Bronchial epithelial cell (primary cell): ENCODE results near the gene GDPD2. TPM values are rescaled to one million over a fixed set of nuclear protein-coding genes. Genes with fewer than 3 reads are reported as not detected.

Source experiments
- DNase-seq: peaks from one replicate; pipeline ENCODE4 v3.0.0-alpha.2; 2010; ENCODE audit warnings: low read depth
- FAIRE-seq: peaks from 2 replicates; lab custom pipeline; 2011; peaks lifted over from hg19 to GRCh38; lab: Jason Lieb, UNC
- H3K27me3 ChIP-seq: 2 replicates; pipeline ENCODE4 v1.5.1; 2011; ENCODE audit warnings: low read length; ENCODE audit not compliant: control insufficient read depth, insufficient read depth
- H3K36me3 ChIP-seq: 2 replicates; pipeline ENCODE4 v1.5.1; 2011; ENCODE audit warnings: low read length; ENCODE audit not compliant: control insufficient read depth, insufficient read depth
- H3K4me3 ChIP-seq: 2 replicates; pipeline ENCODE4 v1.5.1; 2011; ENCODE audit warnings: mild to moderate bottlenecking, low read depth, low read length, control low read depth
- CTCF ChIP-seq: IDR thresholded peaks from 2 replicates; pipeline ENCODE4 v1.5.1; 2011; ENCODE audit warnings: mild to moderate bottlenecking, moderate library complexity, low read length, control low read depth, inconsistent platforms; ENCODE audit not compliant: insufficient read depth, severe bottlenecking
- total RNA-seq: library from RNA; depleted of rRNA; stranded (reverse); fragments of >200 nt; gene quantifications from 2 replicates; pipeline ENCODE4 v1.2.1, GENCODE V29; 2014

GDPD2 gene
- total RNA-seq, 1 donor from 2014 or later = not detected

- no peak for FAIRE-seq
Measured at GRCh38 chrX:70478526-70479245, 55.6 kb downstream of the GDPD2 start.

DNA sequence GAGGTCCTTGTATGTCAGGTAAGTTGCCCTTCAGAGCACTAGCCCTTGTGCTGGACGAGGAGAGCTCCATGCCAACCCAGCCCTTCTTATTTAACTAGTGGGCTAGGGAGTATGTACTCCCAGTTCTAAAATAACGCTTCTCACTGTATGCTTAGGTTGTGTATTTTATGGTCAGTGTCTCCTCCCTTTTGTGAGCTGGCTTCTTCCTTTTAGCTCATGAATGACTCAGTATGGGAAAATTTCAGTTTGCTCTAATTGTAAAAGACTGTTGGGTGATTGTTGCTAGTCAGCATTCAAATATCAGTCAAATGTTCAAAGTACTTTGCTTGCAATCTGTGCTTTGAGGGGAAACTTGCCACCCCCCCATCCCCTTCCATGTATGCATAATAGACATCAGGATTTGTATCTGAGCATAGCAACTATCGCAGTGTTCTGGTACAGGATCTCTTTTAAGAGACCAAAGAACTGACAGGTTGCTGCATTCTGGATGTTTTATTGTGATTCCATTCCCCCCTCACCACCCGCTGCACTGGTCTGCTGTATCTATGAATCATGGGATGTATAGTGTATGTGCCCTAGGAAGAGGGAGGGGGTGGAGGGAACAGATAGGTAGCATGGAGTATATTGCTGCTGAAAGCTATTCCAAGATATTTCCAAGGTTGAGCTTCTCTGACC lies 56.3 kb downstream of the GDPD2 start:
- DNase-seq (peak; percentile 78), FAIRE-seq (peak; percentile 94)
- no peak for TF ChIP-seq CTCF
- Histone ChIP-seq H3K36me3 (no peaks in the 10 kb centered on the region), H3K27me3 (no peaks in the 10 kb centered on the region), H3K4me3 (no peak overlapping the region)

More at GRCh38 chrX:70478526-70479245, 55.6 kb downstream of the GDPD2 start:
- DNase-seq = no peak
- H3K27me3 ChIP-seq = no peaks in the 10 kb centered on the region
- TF ChIP-seq CTCF = no peak
- H3K4me3 ChIP-seq = no peak overlapping the region
- H3K36me3 ChIP-seq = no peaks in the 10 kb centered on the region

GRCh38 chrX:70479922-70480659 lies 57.0 kb downstream of the GDPD2 start:
- H3K36me3 ChIP-seq = no peaks in the 10 kb centered on the region
- H3K27me3 ChIP-seq = no peaks in the 10 kb centered on the region
- DNase-seq (peak; percentile 10), FAIRE-seq (peak; percentile 36)
- no peak for TF ChIP-seq CTCF
- no peak overlapping the region for H3K4me3 ChIP-seq

- FAIRE-seq = no peak
- Histone ChIP-seq H3K4me3 (no peak overlapping the region), H3K27me3 (no peaks in the 10 kb centered on the region), H3K36me3 (no peaks in the 10 kb centered on the region)
- DNase-seq = no peak
- TF ChIP-seq CTCF = no peak
Measured at GRCh38 chrX:70480660-70481018, 57.5 kb downstream of the GDPD2 start.

DNA sequence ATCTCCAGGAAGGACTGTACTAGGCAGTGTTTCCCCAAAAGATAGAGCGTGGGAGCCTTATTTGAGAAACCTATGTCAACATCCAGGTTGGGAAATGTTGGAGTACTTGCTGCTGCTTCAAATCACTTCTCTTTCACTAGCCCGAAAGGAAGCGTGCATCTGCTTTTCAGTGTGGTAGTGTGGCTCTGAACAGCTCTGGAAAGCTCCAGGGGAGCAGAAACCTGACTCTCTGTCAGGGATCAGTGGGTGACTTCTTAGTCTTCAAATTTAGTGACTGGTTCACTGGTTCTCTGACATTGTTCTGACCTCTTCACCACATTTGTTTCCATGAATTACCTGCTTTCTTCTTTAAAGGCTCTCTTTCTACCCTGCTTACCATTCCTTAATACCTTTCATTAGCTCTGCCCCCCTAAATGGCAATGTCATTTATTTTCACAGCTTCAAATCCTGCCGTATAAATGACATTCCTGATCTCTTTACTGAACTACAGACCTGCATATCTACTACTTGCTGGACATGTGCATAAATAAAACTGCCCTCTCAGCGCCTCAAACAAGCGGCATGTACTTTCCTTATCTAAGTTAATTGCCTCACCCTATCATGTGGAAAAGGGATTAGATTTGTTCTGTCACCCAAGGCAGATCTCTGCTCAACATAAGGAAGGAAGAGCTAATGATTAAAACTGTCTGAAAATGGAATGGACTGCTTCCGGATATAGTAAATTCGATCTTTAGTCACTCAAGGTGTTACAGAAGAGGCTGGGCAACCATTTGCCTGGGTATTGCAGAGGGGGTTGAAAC lies 58.6 kb downstream of the GDPD2 start:
- FAIRE-seq (no peak), DNase-seq (peak; percentile 46)
- no peaks in the 10 kb centered on the region for H3K27me3 ChIP-seq
- no peak for TF ChIP-seq CTCF
- no peaks in the 10 kb centered on the region for H3K36me3 ChIP-seq
- H3K4me3 ChIP-seq = no peak overlapping the region
